PC-3 (cell line): ENCODE data around the gene NIPSNAP3A.

Experiments
- EZH2 ChIP-seq: fragments of 300-600 bp; sonication (generic); IDR thresholded peaks from one replicate; pipeline ENCODE4 v1.6.1; 2017; ENCODE audit warnings: antibody characterized with exemption, mild to moderate bottlenecking, low read length; ENCODE audit not compliant: unreplicated experiment
- TF ChIP-seq, protein P1 (sequence below): fragments of 300-600 bp; sonication (generic); conservative IDR thresholded peaks from 2 replicates; pipeline ENCODE4 v1.5.1; 2017; ENCODE audit warnings: antibody characterized with exemption, low read depth, mild to moderate bottlenecking, low read length

- TF ChIP-seq, protein P1, sequence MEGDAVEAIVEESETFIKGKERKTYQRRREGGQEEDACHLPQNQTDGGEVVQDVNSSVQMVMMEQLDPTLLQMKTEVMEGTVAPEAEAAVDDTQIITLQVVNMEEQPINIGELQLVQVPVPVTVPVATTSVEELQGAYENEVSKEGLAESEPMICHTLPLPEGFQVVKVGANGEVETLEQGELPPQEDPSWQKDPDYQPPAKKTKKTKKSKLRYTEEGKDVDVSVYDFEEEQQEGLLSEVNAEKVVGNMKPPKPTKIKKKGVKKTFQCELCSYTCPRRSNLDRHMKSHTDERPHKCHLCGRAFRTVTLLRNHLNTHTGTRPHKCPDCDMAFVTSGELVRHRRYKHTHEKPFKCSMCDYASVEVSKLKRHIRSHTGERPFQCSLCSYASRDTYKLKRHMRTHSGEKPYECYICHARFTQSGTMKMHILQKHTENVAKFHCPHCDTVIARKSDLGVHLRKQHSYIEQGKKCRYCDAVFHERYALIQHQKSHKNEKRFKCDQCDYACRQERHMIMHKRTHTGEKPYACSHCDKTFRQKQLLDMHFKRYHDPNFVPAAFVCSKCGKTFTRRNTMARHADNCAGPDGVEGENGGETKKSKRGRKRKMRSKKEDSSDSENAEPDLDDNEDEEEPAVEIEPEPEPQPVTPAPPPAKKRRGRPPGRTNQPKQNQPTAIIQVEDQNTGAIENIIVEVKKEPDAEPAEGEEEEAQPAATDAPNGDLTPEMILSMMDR, result no peak
- TF ChIP-seq EZH2, result no peak
These were observed 32.6 kb downstream of the NIPSNAP3A start for GRCh38 chr9:104779946-104780535.
